ENCODE results near the gene ECM1.

ECM1 gene

GRCh38 chr1:150511985-150512660, 4.2 kb downstream of the ECM1 start:
- Histone ChIP-seq H3K9ac (ENCODE audit: low read length) (no peak overlapping the region), H3K9me3 (replicated peaks; ENCODE audit: insufficient read depth, low read length) (no peaks in the 10 kb centered on the region), H3K4me3 (ENCODE audit: low read length) (no peak overlapping the region), H3K79me2 (ENCODE audit: low read length) (no peaks in the 10 kb centered on the region), H3K4me1 (ENCODE audit: low read length) (0 out of 2 replicates have a peak, but pooled peaks cover 6% of the 10 kb centered on the region), H3K36me3 (replicated peaks; ENCODE audit: insufficient read depth, low read length) (no peaks in the 10 kb centered on the region), H2AFZ (ENCODE audit: low read length) (no peak overlapping the region), H3K9me2 (replicated peaks; ENCODE audit: insufficient read depth, low read length) (no peaks in the 10 kb centered on the region), H4K20me1 (ENCODE audit: insufficient read depth, low read length) (no peaks in the 10 kb centered on the region), H3K27me3 (replicated peaks; ENCODE audit: insufficient read depth, low read length) (no peaks in the 10 kb centered on the region), H3F3A (ENCODE audit: insufficient read depth, low read length) (no peaks in the 10 kb centered on the region), H3K4me2 (ENCODE audit: low read depth, low read length) (no peak overlapping the region), H3K27ac (ENCODE audit: low read length) (no peak overlapping the region)
- TF ChIP-seq, protein P1, sequence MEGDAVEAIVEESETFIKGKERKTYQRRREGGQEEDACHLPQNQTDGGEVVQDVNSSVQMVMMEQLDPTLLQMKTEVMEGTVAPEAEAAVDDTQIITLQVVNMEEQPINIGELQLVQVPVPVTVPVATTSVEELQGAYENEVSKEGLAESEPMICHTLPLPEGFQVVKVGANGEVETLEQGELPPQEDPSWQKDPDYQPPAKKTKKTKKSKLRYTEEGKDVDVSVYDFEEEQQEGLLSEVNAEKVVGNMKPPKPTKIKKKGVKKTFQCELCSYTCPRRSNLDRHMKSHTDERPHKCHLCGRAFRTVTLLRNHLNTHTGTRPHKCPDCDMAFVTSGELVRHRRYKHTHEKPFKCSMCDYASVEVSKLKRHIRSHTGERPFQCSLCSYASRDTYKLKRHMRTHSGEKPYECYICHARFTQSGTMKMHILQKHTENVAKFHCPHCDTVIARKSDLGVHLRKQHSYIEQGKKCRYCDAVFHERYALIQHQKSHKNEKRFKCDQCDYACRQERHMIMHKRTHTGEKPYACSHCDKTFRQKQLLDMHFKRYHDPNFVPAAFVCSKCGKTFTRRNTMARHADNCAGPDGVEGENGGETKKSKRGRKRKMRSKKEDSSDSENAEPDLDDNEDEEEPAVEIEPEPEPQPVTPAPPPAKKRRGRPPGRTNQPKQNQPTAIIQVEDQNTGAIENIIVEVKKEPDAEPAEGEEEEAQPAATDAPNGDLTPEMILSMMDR (IDR thresholded peaks at IDR 0.05; ENCODE audit: low read length): no peak
- TF ChIP-seq EZH2phosphoT487 (IDR thresholded peaks at IDR 0.05; ENCODE audit: low read length): no peak
- no peak for TF ChIP-seq EZH2 (optimal IDR thresholded peaks at IDR 0.05; ENCODE audit: low read depth, low read length)
- no peak for DNase-seq

DNA sequence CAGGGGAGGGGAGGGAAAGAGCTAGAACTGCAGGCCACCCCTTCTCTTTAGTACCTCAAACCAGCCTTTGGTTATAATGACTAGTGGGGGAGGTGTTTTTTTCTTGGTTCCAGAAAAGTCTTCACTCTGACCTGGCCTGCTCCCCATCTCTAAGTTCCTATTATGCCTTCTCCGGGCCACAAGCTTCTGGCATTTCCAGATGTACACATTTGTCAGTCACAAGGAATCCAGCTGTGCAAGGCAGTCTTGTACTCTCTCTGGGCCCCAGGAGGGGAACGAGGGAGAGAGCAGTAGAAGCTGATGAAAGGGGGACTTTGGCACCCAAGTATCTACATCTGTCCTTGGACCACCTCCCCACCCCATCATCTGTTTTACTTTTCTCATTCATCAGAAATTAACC, 4.9 kb downstream of the ECM1 start:
- Histone ChIP-seq H3K79me2 (ENCODE audit: low read length) (no peaks in the 10 kb centered on the region), H3F3A (ENCODE audit: insufficient read depth, low read length) (no peaks in the 10 kb centered on the region), H2AFZ (ENCODE audit: low read length) (no peak overlapping the region), H3K4me2 (ENCODE audit: low read depth, low read length) (no peak overlapping the region), H3K27ac (ENCODE audit: low read length) (no peak overlapping the region), H3K4me3 (ENCODE audit: low read length) (no peak overlapping the region), H3K27me3 (replicated peaks; ENCODE audit: insufficient read depth, low read length) (no peaks in the 10 kb centered on the region), H3K4me1 (ENCODE audit: low read length) (0 out of 2 replicates have a peak, but pooled peaks cover 6% of the 10 kb centered on the region), H3K9me2 (replicated peaks; ENCODE audit: insufficient read depth, low read length) (no peaks in the 10 kb centered on the region), H3K9ac (ENCODE audit: low read length) (no peak overlapping the region), H4K20me1 (ENCODE audit: insufficient read depth, low read length) (no peaks in the 10 kb centered on the region), H3K36me3 (replicated peaks; ENCODE audit: insufficient read depth, low read length) (no peaks in the 10 kb centered on the region), H3K9me3 (replicated peaks; ENCODE audit: insufficient read depth, low read length) (no peaks in the 10 kb centered on the region)
- no peak for DNase-seq
- TF ChIP-seq EZH2 (optimal IDR thresholded peaks at IDR 0.05; ENCODE audit: low read depth, low read length) (no peak), EZH2phosphoT487 (IDR thresholded peaks at IDR 0.05; ENCODE audit: low read length) (no peak)
- TF ChIP-seq, protein P1 (IDR thresholded peaks at IDR 0.05; ENCODE audit: low read length): no peak

DNA sequence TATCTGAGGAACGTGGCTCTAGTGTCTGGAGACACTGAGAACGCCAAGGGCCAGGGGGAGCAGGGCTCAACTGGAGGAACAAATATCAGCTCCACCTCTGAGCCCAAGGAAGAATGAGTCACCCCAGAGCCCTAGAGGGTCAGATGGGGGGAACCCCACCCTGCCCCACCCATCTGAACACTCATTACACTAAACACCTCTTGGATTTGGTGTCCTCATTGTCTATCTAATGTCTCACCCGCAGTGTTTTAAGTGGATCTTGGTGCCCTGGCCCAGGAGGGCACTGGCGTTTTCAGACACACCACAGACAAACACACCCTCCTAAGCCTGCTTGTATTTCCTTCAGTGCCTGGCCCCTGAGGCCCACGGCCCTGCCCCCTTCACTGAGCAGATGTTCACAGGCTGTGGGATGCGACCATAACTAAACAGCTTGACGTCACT, 5.5 kb downstream of the ECM1 start:
- no peak overlapping the region for H3K4me3 ChIP-seq (ENCODE audit: low read length)
- no peaks in the 10 kb centered on the region for H3F3A ChIP-seq (ENCODE audit: insufficient read depth, low read length)
- H2AFZ ChIP-seq (ENCODE audit: low read length): no peak overlapping the region
- no peak overlapping the region for H3K9ac ChIP-seq (ENCODE audit: low read length)
- H3K27ac ChIP-seq (ENCODE audit: low read length): no peak overlapping the region
- no peak overlapping the region for H3K4me2 ChIP-seq (ENCODE audit: low read depth, low read length)
- DNase-seq: no peak
- H4K20me1 ChIP-seq (ENCODE audit: insufficient read depth, low read length): no peaks in the 10 kb centered on the region
- no peaks in the 10 kb centered on the region for H3K27me3 ChIP-seq (replicated peaks; ENCODE audit: insufficient read depth, low read length)
- no peaks in the 10 kb centered on the region for H3K9me3 ChIP-seq (replicated peaks; ENCODE audit: insufficient read depth, low read length)
- TF ChIP-seq EZH2 (optimal IDR thresholded peaks at IDR 0.05; ENCODE audit: low read depth, low read length) (no peak), EZH2phosphoT487 (IDR thresholded peaks at IDR 0.05; ENCODE audit: low read length) (no peak)
- TF ChIP-seq, protein P1 (IDR thresholded peaks at IDR 0.05; ENCODE audit: low read length): no peak
- H3K9me2 ChIP-seq (replicated peaks; ENCODE audit: insufficient read depth, low read length): no peaks in the 10 kb centered on the region
- H3K79me2 ChIP-seq (ENCODE audit: low read length): no peaks in the 10 kb centered on the region
- no peaks in the 10 kb centered on the region for H3K36me3 ChIP-seq (replicated peaks; ENCODE audit: insufficient read depth, low read length)
- 0 out of 2 replicates have a peak, but pooled peaks cover 6% of the 10 kb centered on the region for H3K4me1 ChIP-seq (ENCODE audit: low read length)

Data from MM.1S (cell line).